K562 (cell line): ENCODE results near the gene NECTIN2. TPM values are rescaled to one million over a fixed set of nuclear protein-coding genes. Genes with fewer than 3 reads are reported as not detected.
"Not testable (repeated sequence)": the region's sequence is repeated elsewhere in the genome, so short reads cannot be mapped to it uniquely, and the experiment has no call there.

ENCODE experiments used
- ATAC-seq: fragments of 200-7000 bp; cut with Tn5 transposase; 3 replicates; pipeline ENCODE4 v1.9.1; 2020; ENCODE audit warnings: moderate library complexity
- BruUV-seq: library from RNA; stranded (reverse); fragments of 400-500 nt; replicated peaks from 2 replicates; lab custom pipeline; 2021; lab: Mats Ljungman, UMichigan
- CTCF ChIA-PET: fragments of 300-600 bp; formaldehyde crosslinking; extraction: SDS; loops from one replicate; lab custom pipeline; 2021; ENCODE audit warnings: low intra/inter-chr PET ratio; lab: Yijun Ruan, JAX
- POLR2A ChIA-PET: fragments of 300-600, 350-650 bp; sonication (Branson Sonifier 250); formaldehyde crosslinking; extraction: SDS; loops from one replicate; lab custom pipeline; 2021; ENCODE audit warnings: antibody characterized with exemption, inconsistent platforms; lab: Yijun Ruan, JAX
- DNase-seq, 4 experiments: peaks; one replicate each; pipeline versions ENCODE4 v3.0.0 to v3.0.0-alpha.2; 2011 to 2018; ENCODE audit warnings: low spot score in 3 of 4, mixed read lengths in 3 of 4; ENCODE audit errors: extremely low read depth in 1 of 4
- FAIRE-seq: peaks from 2 replicates; lab custom pipeline; 2011; peaks lifted over from hg19 to GRCh38; lab: Jason Lieb, UNC
- H2AFZ ChIP-seq: 2 replicates; pipeline ENCODE4 v1.6.0; 2011; ENCODE audit warnings: low read depth, low read length, control low read depth, inconsistent platforms
- H3K27ac ChIP-seq: fragments of 200-600 bp; 3 replicates; pipeline ENCODE4 v1.8.0; 2011; ENCODE audit warnings: low read depth, mild to moderate bottlenecking, control low read depth, inconsistent platforms, low read length, moderate library complexity, mixed read lengths; ENCODE audit errors: extremely low read depth
- H3K27me3 ChIP-seq, 2 experiments: fragments of 300-600 bp in 1 of 2; 2 replicates in 1 of 2; 3 replicates in 1 of 2; pipeline versions ENCODE4 v1.6.0 to v1.8.0; 2011; ENCODE audit warnings: inconsistent platforms in 2 of 2, low read length in 2 of 2, mild to moderate bottlenecking in 1 of 2, mixed read lengths in 1 of 2, moderate library complexity in 1 of 2; ENCODE audit not compliant: control insufficient read depth in 2 of 2, insufficient read depth in 2 of 2
- H3K36me3 ChIP-seq: fragments of 300-600 bp; 3 replicates; pipeline ENCODE4 v1.8.0; 2011; ENCODE audit warnings: mild to moderate bottlenecking, low read length, inconsistent platforms; ENCODE audit not compliant: control insufficient read depth, insufficient read depth
- H3K4me1 ChIP-seq, 2 experiments: fragments of 200-600 bp in 1 of 2; replicated peaks in 1 of 2; 2 replicates in 1 of 2; 3 replicates in 1 of 2; pipeline versions ENCODE4 v1.5.1 to v1.8.0; 2011; ENCODE audit warnings: inconsistent platforms in 2 of 2, low read length in 2 of 2, mild to moderate bottlenecking in 1 of 2, mixed read lengths in 1 of 2, moderate library complexity in 1 of 2; ENCODE audit not compliant: control insufficient read depth in 2 of 2, insufficient read depth in 2 of 2
- H3K4me2 ChIP-seq: 2 replicates; pipeline ENCODE4 v1.6.1; 2011; ENCODE audit warnings: low read length, control low read depth, inconsistent platforms, mixed read lengths; ENCODE audit not compliant: insufficient read depth
- H3K4me3 ChIP-seq: fragments of 200-600 bp; sonication (generic), shearing (Covaris generic); 2 replicates; pipeline ENCODE4 v1.5.1; 2016; ENCODE audit warnings: control low read depth, inconsistent platforms
- H3K79me2 ChIP-seq: fragments of 200-600 bp; 3 replicates; pipeline ENCODE4 v1.8.0; 2011; ENCODE audit warnings: low read length, inconsistent platforms; ENCODE audit not compliant: control insufficient read depth, insufficient read depth
- H3K9ac ChIP-seq, 2 experiments: 2 replicates each; pipeline versions ENCODE4 v1.6.0 to v1.6.1; 2011; ENCODE audit warnings: low read depth in 2 of 2, low read length in 2 of 2, control low read depth in 1 of 2, inconsistent platforms in 1 of 2, mild to moderate bottlenecking in 1 of 2, mixed read lengths in 1 of 2; ENCODE audit not compliant: insufficient read depth in 1 of 2
- H3K9me1 ChIP-seq: one replicate; pipeline ENCODE4 v1.6.0; 2011; ENCODE audit warnings: inconsistent platforms, mild to moderate bottlenecking, low read length, moderate library complexity; ENCODE audit not compliant: control insufficient read depth, insufficient read depth
- H3K9me3 ChIP-seq: replicated peaks from 2 replicates; pipeline ENCODE4 v1.5.1; 2011; ENCODE audit warnings: low read depth, low read length, inconsistent platforms; ENCODE audit not compliant: control insufficient read depth, insufficient read depth
- H4K20me1 ChIP-seq: replicated peaks from 2 replicates; pipeline ENCODE4 v1.6.1; 2011; ENCODE audit warnings: low read length, inconsistent platforms, mixed read lengths; ENCODE audit not compliant: control insufficient read depth, insufficient read depth
- WGBS: fragments of 100-300 bp; shearing (Covaris generic); methylation state at CpG from one replicate; pipeline ENCODE4 v1.1.6; 2016; ENCODE audit warnings: low coverage, mixed read lengths; ENCODE audit not compliant: insufficient coverage; ENCODE audit errors: missing lambda C conversion rate; 5-methylcytosine and 5-hydroxymethylcytosine counted together
- in situ Hi-C: fragments of 300-500 bp; cut with MboI; formaldehyde crosslinking; loops from 4 replicates; pipeline ENCODE4 v1.15.0; 2018; ENCODE audit warnings: inconsistent platforms, mixed read lengths
- intact Hi-C: fragments of 100-400 bp; cut with micrococcal nuclease; formaldehyde crosslinking; loops from 2 replicates; pipeline ENCODE4 v1.14.2; 2022
- polyA plus RNA-seq, 8 experiments: library from polyadenylated mRNA; depleted of rRNA in 4 of 8; stranded (reverse) in 5 of 8; unstranded in 3 of 8; fragments of >200 nt; fragmentation: Nextera tagmentation in 2 of 8; fragmentation: Illumina TruSeq in 1 of 8; extraction: Ambion mirVana in 2 of 8; extraction: Trizol in 1 of 8; gene quantifications; 2 replicates each; pipeline versions ENCODE4 v1.2.1 to v1.2.3, GENCODE V29; 2011 to 2014; ENCODE audit warnings: inconsistent platforms in 1 of 8, missing spikeins in 1 of 8
- total RNA-seq, 7 experiments: library from RNA; depleted of rRNA in 6 of 7; stranded (reverse); fragments of >200 nt in 6 of 7; fragmentation: Illumina TruSeq in 2 of 7; extraction: Trizol in 2 of 7; gene quantifications; 2 replicates each; pipeline versions ENCODE4 v1.2.1 to v1.2.3, GENCODE V29; 2011 to 2021; ENCODE audit warnings: low replicate concordance in 1 of 7

NECTIN2 gene
- total and polyA plus RNA-seq, 9 of the 15 experiments (the other 6 are each of a cell fraction or from before 2014, with no cell fraction given) = 3.9 to 94.9 (median 34.9) TPM

DNA sequence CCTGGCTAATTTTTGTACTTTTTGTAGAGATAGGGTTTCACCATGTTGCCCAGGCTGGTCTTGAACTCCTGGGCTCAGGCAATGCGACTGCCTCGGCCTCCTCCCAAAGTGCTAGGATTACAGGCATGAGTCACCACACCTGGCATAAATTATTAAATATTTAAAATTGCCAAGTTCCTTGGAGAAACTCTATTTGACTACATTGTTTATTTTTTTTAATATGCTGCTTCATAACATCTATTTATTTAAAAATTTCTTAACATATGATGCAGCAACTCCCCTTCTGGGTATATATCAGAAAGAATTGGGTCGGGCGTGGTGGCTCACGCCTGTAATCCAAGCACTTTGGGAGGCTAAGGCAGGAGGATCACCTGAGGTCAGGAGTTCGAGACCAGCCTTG is 13.2 kb upstream of the NECTIN2 start:
- H3K4me3 ChIP-seq, H4K20me1 ChIP-seq, H3K9me1 ChIP-seq, H3K4me2 ChIP-seq, ATAC-seq, H3K9ac ChIP-seq, H3K36me3 ChIP-seq, H3K9me3 ChIP-seq, H2AFZ ChIP-seq, DNase-seq, BruUV-seq, intact Hi-C loops, CTCF ChIA-PET, H3K79me2 ChIP-seq, H3K27ac ChIP-seq, FAIRE-seq, H3K4me1 ChIP-seq, in situ Hi-C loops: not testable (repeated sequence)
- POLR2A ChIA-PET = interaction anchor here (0.6 to 0.7 kb wide), 2 partner anchors 11 to 96 kb away, joined by 3 to 5 read pairs; no protein-coding TSS in a partner anchor
- 15% methylated on average over 6 of the region's 6 CpGs for WGBS
- peaks cover 13 to 31% of the 10 kb centered on the region in 2 experiments; a peak in 3 of 5 replicates for H3K27me3 ChIP-seq

DNA sequence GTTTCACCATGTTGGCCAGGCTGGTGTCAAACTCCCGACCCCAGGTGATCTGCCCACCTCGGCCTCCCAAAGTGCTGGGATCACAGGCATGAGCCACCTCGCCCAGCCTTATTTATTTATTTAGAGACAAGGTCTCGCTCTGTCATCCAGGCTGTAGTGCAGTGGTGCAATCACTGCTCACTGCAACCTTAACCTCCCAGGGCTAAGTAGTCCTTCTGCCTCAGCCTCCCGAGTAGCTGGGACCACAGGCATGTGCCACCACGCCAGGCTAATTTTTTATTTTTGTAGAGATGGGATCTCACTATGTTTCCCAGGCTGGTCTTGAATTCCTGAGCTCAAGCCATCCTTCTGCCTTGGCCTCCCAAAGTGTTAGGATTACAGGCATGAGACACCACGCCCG is 11.7 kb upstream of the NECTIN2 start:
- 5% methylated on average over 8 of the region's 8 CpGs for WGBS

More for the DNA sequence above, 11.7 kb upstream of the NECTIN2 start:
- H3K4me2 ChIP-seq, FAIRE-seq, CTCF ChIA-PET, H2AFZ ChIP-seq, intact Hi-C loops, H3K36me3 ChIP-seq, H3K27ac ChIP-seq, ATAC-seq, H3K9me1 ChIP-seq, DNase-seq, BruUV-seq, H3K9me3 ChIP-seq, H4K20me1 ChIP-seq, H3K79me2 ChIP-seq, in situ Hi-C loops, H3K9ac ChIP-seq, H3K4me3 ChIP-seq, H3K4me1 ChIP-seq: not testable (repeated sequence)
- POLR2A ChIA-PET = interaction anchor here (0.6 kb wide), 1 partner anchor 596 kb away, joined by 3 read pairs; no protein-coding TSS in a partner anchor
- H3K27me3 ChIP-seq = peaks cover 14 to 31% of the 10 kb centered on the region in 2 experiments; a peak in 3 of 5 replicates
